ENCODE data around the gene PXN.

The PXN gene

GRCh38 chr12:120224304-120225199 lies 41.0 kb downstream of the PXN start (continued):
- TF ChIP-seq KLF10 (tag by site-specific recombination; IDR thresholded peaks at IDR 0.05) (peak; percentile 76; the same call in 1 of the 2 replicates), TCF7L2 (IDR thresholded peaks at IDR 0.05; ENCODE audit: borderline replicate concordance, low read depth, low read length) (no peak), SP3 (tag by site-specific recombination; IDR thresholded peaks at IDR 0.05) (peak; percentile 80), ZNF248 (tag by site-specific recombination; IDR thresholded peaks at IDR 0.05) (no peak), ZBTB20 (tag by site-specific recombination; IDR thresholded peaks at IDR 0.05) (peak; percentile 69), PATZ1 (tag by site-specific recombination; IDR thresholded peaks at IDR 0.05) (peak; percentile 76), BCL11B (tag by site-specific recombination; IDR thresholded peaks at IDR 0.05; ENCODE audit: low read depth) (0 out of 2 replicates have a peak, but pooled peaks have one; percentile 8), KLF16 (tag by site-specific recombination; IDR thresholded peaks at IDR 0.05) (peak; percentile 79; the same call in 1 of the 2 replicates), ZXDB (tag by site-specific recombination; IDR thresholded peaks at IDR 0.05) (peak; percentile 37; the same call in 1 of the 2 replicates)

GRCh38 chr12:120223458-120224303 lies 41.8 kb downstream of the PXN start:
- H3K4me3 ChIP-seq (ENCODE audit: low read depth, low read length), result no peak overlapping the region
- H3K27ac ChIP-seq (ENCODE audit: extremely low read depth, low read depth, low read length), result no peak overlapping the region
- ChIA-PET POLR2A (interaction anchor here (10.5 kb wide), 1 partner anchor 23 kb away, joined by 163 read pairs; the partner anchor contains the start of gene RPLP0), CTCF (interaction anchor here (0.7 to 14.3 kb wide), 2 partner anchors 12 to 37 kb away, joined by 3 to 581 read pairs; partner anchors contain the start of gene PXN)
- H3K9me3 ChIP-seq (ENCODE audit: control insufficient read depth, insufficient read depth, low read depth, low read length), result no peaks in the 10 kb centered on the region
- TF ChIP-seq ZNF398 (tag by site-specific recombination; IDR thresholded peaks at IDR 0.05) (no peak), ZIC2 (tag by site-specific recombination; IDR thresholded peaks at IDR 0.05) (0 out of 2 replicates have a peak, but pooled peaks have one; percentile 28), TCF7L2 (IDR thresholded peaks at IDR 0.05; ENCODE audit: borderline replicate concordance, low read depth, low read length) (no peak), ZNF366 (tag by site-specific recombination; conservative IDR thresholded peaks at IDR 0.05) (no peak), ZNF692 (tag by site-specific recombination; IDR thresholded peaks at IDR 0.05) (peak; percentile 56; the same call in 1 of the 2 replicates), ZNF223 (tag by site-specific recombination; IDR thresholded peaks at IDR 0.05) (no peak), ZNF777 (tag by site-specific recombination; IDR thresholded peaks at IDR 0.05; ENCODE audit: borderline replicate concordance) (no peak), ZFP69B (tag by site-specific recombination; IDR thresholded peaks at IDR 0.05) (peak; percentile 62), ZNF580 (tag by site-specific recombination; IDR thresholded peaks at IDR 0.05) (no peak), ATF2 (tag by site-specific recombination; IDR thresholded peaks at IDR 0.05; ENCODE audit: low read depth) (no peak), ZNF514 (tag by site-specific recombination; IDR thresholded peaks at IDR 0.05) (no peak), ZNF555 (tag by site-specific recombination; conservative IDR thresholded peaks at IDR 0.05) (no peak), ZNF626 (tag by site-specific recombination; IDR thresholded peaks at IDR 0.05) (no peak), ZNF266 (tag by site-specific recombination; IDR thresholded peaks at IDR 0.05; ENCODE audit: low read depth) (no peak), ZNF23 (tag by site-specific recombination; IDR thresholded peaks at IDR 0.05; ENCODE audit: borderline replicate concordance) (no peak), ZNF830 (tag by site-specific recombination; IDR thresholded peaks at IDR 0.05; ENCODE audit: low read depth) (no peak), ZNF645 (tag by site-specific recombination; IDR thresholded peaks at IDR 0.05) (no peak)
- H3K4me1 ChIP-seq (ENCODE audit: control insufficient read depth, insufficient read depth, low read length), result peaks cover 9% of the 10 kb centered on the region
- peaks cover 0 to 58% of the 10 kb centered on the region in 2 experiments; a peak in 1 of 3 replicates for H3K36me3 ChIP-seq (ENCODE audit: control insufficient read depth in 2 of 2, insufficient read depth in 1 of 2, low read length in 2 of 2)

All from HEK293 (cell line).